ENCODE results near the gene RGS7.
"Not testable (repeated sequence)": the region's sequence is repeated elsewhere in the genome, so short reads cannot be mapped to it uniquely, and the experiment has no call there.

Gene RGS7

DNA sequence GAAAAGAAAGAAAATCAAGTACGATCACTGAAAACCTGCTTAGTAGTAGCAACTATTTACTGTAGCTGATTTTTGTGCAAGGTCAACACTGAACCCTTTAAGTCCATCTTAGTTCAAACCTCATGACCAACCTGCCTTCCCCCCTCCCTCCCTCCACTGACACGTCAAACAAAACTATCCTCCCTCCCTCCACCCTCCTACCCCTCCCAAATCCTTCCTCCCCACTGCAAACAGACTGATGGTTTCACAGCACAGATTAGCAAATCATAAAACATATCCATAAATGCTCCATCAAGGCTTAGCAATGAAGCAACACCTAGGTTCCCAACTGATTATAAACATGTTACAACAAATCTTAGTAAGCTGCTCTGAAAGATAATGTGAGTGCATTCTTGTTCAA, 580.8 kb downstream of the RGS7 start:
- DNase-seq (ENCODE audit: low read depth), result no peak

DNA sequence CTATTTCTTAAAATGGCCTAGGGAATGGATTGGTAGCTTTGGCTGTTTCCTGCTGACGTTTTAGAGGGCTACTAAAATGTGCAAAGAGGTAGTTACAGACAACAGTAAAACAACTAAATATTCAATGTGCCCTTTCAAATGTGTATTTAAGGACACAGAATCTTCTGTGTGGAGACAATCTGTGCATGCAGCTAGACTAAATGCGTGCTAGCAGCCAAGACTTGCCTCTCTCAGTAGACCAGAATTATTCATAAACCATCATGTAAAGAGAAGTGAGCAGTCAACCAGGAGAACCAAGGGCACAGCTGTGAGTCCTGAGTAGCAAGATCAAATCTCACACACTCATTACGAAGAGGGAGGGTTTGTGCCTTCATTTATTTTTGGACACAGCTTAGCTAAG, 584.9 kb downstream of the RGS7 start:
- DNase-seq (ENCODE audit: low read depth), result no peak

DNA sequence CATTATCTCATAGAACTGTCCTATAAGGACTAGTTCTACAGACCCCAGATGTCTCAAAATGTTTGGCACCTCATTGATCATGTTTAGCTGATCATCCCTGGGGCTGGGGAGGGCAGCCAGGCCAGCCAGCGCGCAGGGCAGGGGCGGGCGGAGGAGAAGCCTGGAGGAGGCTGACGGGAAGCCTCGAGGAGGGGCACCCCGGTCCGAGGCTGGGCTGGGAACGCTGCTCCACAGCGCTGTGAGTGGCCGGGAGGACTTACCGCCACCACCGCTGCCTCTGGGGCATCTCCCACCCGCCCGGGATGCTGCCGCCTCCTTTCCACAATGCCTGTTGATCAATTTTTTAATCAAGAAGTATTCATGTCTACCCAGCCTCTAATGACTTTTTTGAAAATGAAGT, 585.6 kb downstream of the RGS7 start:
- DNase-seq (ENCODE audit: low read depth), result no peak

DNA sequence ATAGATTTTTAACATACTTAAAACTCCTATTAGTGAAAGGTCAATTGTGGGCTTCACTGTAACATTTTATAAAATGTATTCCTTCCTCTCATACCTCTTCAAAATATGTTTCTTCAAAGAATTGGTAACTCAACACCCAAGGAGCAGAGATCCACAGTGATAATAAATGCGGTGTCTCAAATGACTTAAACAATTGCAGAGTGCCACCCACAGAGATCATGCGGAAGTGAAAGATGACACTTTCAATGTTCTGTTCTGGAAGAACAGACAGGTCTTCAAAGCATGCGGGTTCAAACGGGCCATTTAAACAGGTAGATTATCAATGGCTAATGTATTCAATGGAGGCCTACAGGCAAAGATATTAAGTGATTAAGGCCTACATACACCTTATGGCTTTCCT, 588.0 kb downstream of the RGS7 start:
- DNase-seq (ENCODE audit: low read depth), result no peak

DNA sequence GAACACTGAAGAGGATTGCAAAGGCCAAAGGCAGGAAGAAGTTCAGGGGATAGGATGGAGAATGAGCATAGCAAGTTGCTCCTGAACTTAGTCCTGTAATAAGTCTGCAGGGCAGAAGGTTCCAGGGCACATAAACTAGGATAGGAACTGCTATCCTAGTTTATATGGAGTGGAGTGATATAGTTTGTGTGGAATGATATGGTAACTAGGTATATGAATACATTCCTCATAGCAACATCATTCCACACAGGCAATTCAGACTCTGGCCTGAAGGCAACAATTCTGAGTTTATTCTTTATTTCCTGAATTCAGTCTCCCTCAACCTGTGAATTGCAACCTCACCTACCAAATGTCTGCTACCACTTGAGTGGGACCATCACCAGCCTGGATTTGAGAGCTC, 590.2 kb downstream of the RGS7 start:
- no peak for DNase-seq (ENCODE audit: low read depth)

DNA sequence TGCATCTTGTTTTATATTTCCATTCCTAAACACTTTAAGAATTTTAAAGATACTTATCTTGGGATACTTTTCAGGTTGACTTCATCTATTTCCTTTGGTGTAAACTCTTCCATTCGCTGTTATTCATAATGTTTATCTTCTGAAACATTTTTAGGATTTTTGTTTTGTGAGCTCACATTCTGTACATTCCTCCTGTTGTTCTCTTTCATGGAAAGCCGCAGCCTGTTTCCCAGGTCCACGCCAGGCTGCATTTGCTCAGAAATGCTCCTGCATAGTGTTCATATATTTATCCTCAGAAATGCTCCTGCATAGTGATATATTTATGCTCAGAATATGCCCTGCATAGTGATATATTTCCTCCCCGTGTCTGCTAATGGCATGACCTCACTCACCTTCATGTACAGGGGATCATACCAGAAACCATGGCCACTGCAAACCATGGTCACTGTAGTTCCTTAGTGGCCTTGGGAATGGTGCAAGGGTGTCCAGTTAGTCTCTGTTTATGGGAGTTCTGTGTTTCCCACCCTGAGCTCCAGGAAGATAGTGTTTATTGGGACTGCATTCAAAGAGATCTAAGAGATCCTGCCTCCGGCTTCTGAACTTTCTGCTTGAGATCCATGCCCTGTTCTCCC, 591.2 kb downstream of the RGS7 start:
- no peak for DNase-seq (ENCODE audit: low read depth)

DNA sequence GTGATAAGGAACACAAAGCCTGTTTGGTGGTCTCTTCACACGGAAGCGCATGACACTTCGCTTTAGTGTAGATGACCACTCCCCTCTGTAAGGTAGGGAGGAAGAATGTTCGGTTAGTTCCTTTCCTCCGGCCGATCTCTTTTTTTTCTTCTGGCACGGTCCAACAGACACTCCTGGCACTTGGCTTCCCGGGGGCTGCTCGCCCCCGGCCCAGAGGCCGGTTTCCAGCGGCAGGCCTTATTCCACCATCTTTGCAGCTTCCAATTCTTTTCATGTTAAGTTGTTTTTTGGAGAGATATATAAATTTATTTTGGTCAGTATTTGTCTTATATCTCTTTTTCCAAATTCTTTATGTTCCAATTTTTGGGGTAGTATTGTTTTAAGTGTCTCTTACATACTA, 593.2 kb downstream of the RGS7 start:
- no peak for DNase-seq (ENCODE audit: low read depth)

DNA sequence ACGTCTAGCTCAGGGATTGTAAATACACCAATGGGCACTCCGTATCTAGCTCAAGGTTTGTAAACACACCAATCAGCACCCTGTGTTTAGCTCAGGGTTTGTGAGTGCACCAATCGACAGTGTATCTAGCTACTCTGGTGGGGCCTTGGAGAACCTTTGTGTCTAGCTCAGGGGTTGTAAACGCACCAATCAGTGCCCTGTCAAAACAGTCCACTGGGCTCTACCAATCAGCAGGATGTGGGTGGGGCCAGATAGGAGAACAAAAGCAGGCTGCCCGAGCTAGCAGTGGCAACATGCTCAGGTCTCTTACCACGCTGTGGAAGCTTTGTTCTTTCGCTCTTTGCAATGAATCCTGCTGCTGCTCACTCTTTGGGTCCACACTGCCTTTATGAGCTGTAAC, 593.9 kb downstream of the RGS7 start:
- DNase-seq (ENCODE audit: low read depth), result not testable (repeated sequence)

DNA sequence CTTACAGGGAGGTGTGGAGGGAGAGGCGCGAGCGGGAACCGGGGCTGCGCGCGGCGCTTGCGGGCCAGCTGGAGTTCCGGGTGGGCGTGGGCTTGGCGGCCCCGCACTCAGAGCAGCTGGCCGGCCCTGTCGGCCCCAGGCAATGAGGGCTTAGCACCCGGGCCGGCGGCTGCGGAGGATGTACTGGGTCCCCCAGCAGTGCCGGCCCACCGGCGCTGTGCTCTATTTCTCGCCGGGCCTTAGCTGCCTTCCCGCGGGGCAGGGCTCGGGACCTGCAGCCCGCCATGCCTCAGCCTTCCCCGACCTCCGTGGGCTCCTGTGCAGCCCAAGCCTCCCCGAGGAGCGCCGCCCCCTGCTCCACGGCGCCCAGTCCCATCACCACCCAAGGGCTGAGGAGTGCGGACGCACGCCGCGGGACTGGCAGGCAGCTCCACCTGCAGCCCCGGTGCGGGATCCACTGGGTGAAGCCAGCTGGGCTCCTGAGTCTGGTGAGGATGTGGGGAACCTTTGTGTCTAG, 594.5 kb downstream of the RGS7 start:
- not testable (repeated sequence) for DNase-seq (ENCODE audit: low read depth)

DNA sequence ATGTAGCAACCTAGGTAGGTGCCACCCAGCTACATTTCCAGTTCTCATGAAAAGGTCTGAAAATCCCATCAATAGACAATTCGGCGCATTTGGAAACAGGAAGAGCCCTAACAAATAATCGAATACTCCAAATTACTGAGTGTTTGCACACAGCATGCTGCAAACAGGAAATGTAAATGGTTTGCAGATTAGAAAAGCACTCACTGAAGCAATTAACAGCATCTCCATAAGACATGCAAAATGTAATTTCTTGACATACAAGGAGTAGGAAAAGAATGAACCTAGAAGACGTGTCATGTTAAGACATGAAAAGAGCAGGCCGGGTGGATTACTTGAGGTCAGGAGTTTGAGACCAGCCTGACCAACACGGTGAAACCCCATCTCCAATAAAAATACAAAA, 598.2 kb downstream of the RGS7 start:
- DNase-seq (ENCODE audit: low read depth), result not testable (repeated sequence)

DNA sequence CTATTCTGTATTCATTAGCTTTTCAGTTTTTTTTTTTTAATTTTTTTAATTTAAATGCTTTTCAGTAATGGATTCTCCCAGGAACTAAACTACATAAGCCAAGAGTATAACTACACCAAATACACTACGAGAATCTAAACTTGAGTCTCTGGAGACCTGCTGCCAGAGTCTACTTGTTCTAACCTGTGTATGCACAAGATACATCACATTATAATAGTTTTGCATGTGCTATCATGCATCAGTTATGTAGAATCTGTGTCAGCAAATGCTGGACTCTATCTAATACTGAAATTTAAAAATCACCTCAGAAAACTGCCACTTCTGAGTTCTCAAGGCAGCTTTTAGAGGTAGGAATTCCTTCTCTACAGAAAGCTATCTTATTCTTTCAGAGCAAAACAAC, 598.7 kb downstream of the RGS7 start:
- no peak for DNase-seq (ENCODE audit: low read depth)

DNA sequence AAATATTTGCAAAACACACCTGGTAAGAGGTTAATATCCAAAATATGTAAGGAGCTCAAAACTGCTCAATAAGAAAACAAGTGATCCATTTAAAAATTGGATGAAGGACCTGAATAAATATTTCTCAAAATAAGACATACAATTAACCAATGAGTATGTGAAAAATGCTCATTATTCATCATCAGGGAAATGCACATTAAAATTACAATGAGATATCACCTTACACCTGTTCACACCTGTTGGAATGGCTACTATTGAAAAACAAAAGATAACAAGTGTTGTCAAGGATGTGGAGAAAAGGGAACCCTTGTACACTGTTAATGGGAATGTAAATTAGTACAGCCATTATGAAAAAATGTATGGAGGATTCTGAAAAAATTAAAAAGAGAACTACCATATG, 609.1 kb downstream of the RGS7 start:
- DNase-seq (ENCODE audit: low read depth), result no peak

DNA sequence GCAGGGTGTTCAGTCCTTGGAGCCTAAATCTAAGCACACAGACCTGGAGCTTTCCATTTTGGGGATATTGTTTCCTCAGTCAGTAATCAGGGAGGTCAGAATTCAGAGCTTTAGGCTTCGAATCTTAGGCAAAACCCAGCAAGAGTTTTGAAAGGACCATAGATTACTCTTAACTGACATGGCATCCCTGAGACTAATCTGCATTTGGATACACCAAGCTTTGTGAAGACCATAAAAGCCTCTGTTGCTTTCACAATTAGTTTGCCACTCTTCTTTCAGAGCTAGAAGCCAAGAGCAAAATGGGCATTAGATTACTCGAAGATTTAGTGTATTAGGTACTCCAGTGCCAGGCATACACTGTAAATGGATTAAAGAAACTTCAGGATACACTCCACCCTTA, 613.3 kb downstream of the RGS7 start:
- no peak for DNase-seq (ENCODE audit: low read depth)

DNA sequence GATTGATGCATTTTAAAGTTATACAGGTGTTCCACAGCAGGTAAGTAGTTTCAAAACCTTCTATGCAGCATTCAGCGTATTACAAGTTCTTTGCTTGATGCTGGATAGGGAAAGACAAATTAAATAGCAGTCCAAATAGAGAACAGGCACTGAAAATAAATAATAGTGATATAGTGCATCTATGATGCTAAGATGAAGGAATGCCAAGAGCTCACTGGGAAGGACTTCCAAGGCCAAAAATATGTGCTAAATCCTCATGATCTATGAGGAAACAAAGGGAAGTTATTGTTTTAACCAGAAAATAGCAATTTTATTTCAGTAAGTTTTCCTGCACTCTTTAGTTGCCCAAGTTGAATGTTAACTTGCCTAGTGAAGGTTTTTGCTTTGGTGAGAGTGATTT, 617.3 kb downstream of the RGS7 start:
- no peak for DNase-seq (ENCODE audit: low read depth)

DNA sequence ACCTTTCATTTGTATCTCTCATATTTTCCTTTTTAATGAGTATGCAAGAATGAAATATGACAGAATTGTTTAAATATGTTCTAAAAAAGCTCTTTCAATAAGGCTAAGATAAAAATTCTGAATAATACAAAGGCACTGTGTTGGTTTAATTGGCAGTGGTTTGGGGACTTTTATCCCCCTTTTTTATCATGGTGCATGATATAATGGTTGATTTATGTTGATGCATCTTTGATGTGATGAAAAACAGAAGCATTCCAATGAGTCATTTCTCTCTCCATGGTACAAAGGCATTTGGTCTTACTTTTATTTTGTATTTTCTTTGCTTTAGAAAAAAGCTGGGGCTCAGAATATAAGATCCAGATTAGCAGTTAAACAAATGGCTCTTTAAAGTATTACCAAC, 617.9 kb downstream of the RGS7 start:
- DNase-seq (ENCODE audit: low read depth), result no peak

DNA sequence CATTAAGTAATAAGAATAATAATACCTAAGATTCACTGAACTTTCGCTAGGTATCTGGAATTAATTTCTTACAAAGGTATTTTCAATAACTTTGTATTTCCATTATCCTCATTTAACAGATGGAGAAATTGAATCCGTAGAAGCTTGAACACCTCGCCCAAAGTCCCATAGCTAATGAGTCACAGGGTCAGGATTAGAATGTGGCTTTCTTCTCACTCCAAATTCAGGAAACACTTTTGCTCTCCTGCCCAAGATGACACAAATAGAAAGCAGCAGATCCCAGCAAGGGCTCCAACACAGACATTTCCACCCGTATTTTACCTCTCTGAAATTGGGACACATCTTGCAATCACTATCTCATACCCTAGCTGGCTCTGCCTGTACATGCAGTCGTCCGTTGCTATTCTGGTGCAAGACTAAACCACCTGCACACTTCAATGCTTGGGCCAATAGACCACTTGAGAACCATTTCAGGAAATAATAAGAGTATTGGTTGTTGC, 619.2 kb downstream of the RGS7 start:
- no peak for DNase-seq (ENCODE audit: low read depth)

DNA sequence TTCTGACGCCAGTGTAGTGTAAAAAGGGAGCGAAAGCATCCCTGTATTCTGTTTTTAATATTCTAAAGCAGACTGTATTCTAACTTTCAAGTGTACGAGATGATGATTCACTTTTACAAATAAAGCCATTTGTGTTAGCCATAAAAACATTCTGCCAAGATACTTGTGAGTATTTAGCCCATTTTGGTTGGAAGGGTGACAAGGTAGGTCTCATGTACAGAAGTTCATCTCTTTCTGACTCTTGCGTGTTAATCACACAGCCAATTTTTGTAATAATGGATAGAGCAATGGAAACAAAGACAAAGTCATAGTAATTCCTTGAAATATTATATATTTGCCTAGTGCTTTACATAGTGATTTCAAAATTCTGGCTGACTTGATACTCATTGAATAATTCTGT, 619.7 kb downstream of the RGS7 start:
- DNase-seq (ENCODE audit: low read depth), result no peak

DNA sequence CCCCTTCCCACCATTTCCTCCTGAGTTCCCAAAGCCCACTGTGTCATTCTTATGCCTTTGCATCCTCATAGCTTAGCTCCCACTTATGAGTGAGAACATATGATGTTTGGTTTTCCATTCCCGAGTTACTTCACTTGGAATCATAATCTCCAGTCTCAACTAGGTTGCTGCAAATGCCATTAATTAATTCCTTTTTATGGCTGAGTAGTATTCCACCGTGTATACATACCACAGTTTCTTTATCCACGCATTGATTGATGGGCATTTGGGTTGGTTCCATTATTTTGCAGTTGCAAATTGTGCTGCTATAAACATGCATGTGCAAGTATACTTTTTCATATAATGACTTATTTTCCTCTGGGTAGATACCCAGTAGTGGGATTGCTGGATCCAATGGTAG, 622.3 kb downstream of the RGS7 start:
- not testable (repeated sequence) for DNase-seq (ENCODE audit: low read depth)

DNA sequence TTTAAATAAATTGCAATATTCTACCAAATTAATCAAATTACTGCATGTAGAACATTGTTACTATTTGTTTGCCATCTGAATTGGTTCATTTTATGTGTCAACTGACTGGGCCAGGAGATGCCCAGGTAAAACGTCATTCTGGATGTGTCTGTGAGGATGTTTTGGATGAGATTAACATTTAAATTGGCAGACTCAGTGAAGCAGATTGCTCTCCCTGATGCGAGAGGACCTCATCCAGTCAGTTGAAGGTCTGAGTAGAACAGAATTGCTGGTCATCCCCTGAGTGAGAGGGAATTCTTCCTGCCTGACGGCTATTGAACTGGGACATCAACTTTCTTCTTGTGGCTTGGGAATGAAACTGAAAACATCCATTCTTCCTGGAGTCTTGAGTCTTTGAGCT, 623.0 kb downstream of the RGS7 start:
- no peak for DNase-seq (ENCODE audit: low read depth)

DNA sequence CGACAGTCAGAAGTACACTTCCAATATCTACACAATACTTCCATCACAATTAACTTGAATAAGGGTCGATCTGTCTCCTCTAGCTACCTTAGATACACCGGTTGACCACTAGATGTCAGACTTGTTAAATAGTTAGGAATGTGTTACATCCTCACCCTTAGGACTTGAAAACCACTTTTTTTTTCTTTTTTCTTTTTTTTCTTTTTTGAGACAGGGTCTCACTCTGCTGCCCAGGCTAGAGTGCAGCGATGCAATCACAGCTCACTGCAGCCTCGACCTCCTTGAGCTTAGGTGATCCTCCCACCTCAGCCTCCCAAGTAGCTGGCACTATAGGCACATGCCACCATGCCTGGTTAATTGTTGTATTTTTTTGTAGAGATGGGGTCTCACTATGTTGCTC, 624.6 kb downstream of the RGS7 start:
- no peak for DNase-seq (ENCODE audit: low read depth)

Data from stimulated activated CD8-positive, alpha-beta memory T cell treated with anti-CD3 and anti-CD28 coated beads, Interleukin-12 subunit alpha, Interleukin-12 subunit beta, amount 100 ng/mL, for 4 hours (primary cell).